ENCODE measurements around the gene ZNF77. TPM values are rescaled to one million over a fixed set of nuclear protein-coding genes. Genes with fewer than 3 reads are reported as not detected.
"Not testable (repeated sequence)": the region's sequence is repeated elsewhere in the genome, so short reads cannot be mapped to it uniquely, and the experiment has no call there.

Gene ZNF77
- total RNA-seq, 2 donors from 2014 or later, result 2.7 to 3.5 TPM

- ATAC-seq (no peak), DNase-seq (no peak)
- intact Hi-C loops (cut with DNase I), result loop anchor here in 1 of 2 donors (5.0 kb wide), 1 partner anchor 56 kb away; no protein-coding TSS in a partner anchor
Observed at GRCh38 chr19:2976609-2977000, 31.8 kb upstream of the ZNF77 start.

- intact Hi-C loops (cut with DNase I), result loop anchor here in 1 of 2 donors (5.0 kb wide), 1 partner anchor 58 kb away; no protein-coding TSS in a partner anchor
- ATAC-seq (peak; percentile 12 to 26), DNase-seq (peak; percentile 71)
Observed at GRCh38 chr19:2974342-2975041, 29.7 kb upstream of the ZNF77 start.

GRCh38 chr19:2973229-2973628 lies 28.5 kb upstream of the ZNF77 start:
- DNase-seq, result peak; percentile 62
- ATAC-seq, result peak in 1 of 2 donors; percentile 27
- intact Hi-C loops (cut with DNase I), result no loop called here

GRCh38 chr19:2970201-2970835 lies 25.5 kb upstream of the ZNF77 start:
- intact Hi-C loops (cut with DNase I), result no loop called here
- peak; percentile 51 for DNase-seq
- ATAC-seq, result peak; percentile 14 to 28

GRCh38 chr19:2969104-2969504 lies 24.3 kb upstream of the ZNF77 start:
- ATAC-seq (peak; percentile 53 to 62), DNase-seq (peak; percentile 73)
- intact Hi-C loops (cut with DNase I), result loop anchor here (5.0 to 10.0 kb wide), 2 partner anchors 136 to 138 kb away; no protein-coding TSS in a partner anchor

- intact Hi-C loops (cut with DNase I), result loop anchor here (5.0 to 10.0 kb wide), 2 partner anchors 137 to 139 kb away; no protein-coding TSS in a partner anchor
- ATAC-seq (no peak), DNase-seq (no peak)
Observed at GRCh38 chr19:2967972-2968371, 23.2 kb upstream of the ZNF77 start.

GRCh38 chr19:2964874-2965273 lies 20.1 kb upstream of the ZNF77 start:
- intact Hi-C loops (cut with DNase I), result loop anchor here (5.0 to 10.0 kb wide), 3 partner anchors 140 to 197 kb away; no protein-coding TSS in a partner anchor
- DNase-seq (no peak), ATAC-seq (no peak)

- intact Hi-C loops (cut with DNase I), result loop anchor here (2.0 to 10.0 kb wide), 3 partner anchors 141 to 199 kb away; no protein-coding TSS in a partner anchor
- DNase-seq, ATAC-seq: not testable (repeated sequence)
Observed at GRCh38 chr19:2963631-2964030, 18.9 kb upstream of the ZNF77 start.

- no peak for ATAC-seq
- intact Hi-C loops (cut with DNase I), result loop anchor here (2.0 to 10.0 kb wide), 3 partner anchors 142 to 200 kb away; no protein-coding TSS in a partner anchor
- no peak for DNase-seq
Observed at GRCh38 chr19:2963122-2963521, 18.4 kb upstream of the ZNF77 start.

GRCh38 chr19:2962018-2962670 lies 17.4 kb upstream of the ZNF77 start:
- DNase-seq, result no peak
- peak; percentile 75 to 94 for ATAC-seq
- intact Hi-C loops (cut with DNase I), result loop anchor here (2.0 to 10.0 kb wide), 3 partner anchors 143 to 201 kb away; no protein-coding TSS in a partner anchor

- intact Hi-C loops (cut with DNase I), result loop anchor here in 1 of 2 donors (5.0 to 10.0 kb wide), 2 partner anchors 145 to 202 kb away; no protein-coding TSS in a partner anchor
- no peak for DNase-seq
- ATAC-seq, result no peak
Observed at GRCh38 chr19:2960120-2960519, 15.3 kb upstream of the ZNF77 start.

GRCh38 chr19:2957160-2957559 lies 12.4 kb upstream of the ZNF77 start:
- intact Hi-C loops (cut with DNase I), result loop anchor here in 1 of 2 donors (10.0 kb wide), 1 partner anchor 118 kb away; no protein-coding TSS in a partner anchor

GRCh38 chr19:2952953-2953481 lies 8.2 kb upstream of the ZNF77 start:
- intact Hi-C loops (cut with DNase I), result loop anchor here in 1 of 2 donors (10.0 kb wide), 1 partner anchor 122 kb away; no protein-coding TSS in a partner anchor
- no peak for ATAC-seq
- no peak for DNase-seq

More at GRCh38 chr19:2957160-2957559, 12.4 kb upstream of the ZNF77 start:
- DNase-seq (no peak), ATAC-seq (no peak)

GRCh38 chr19:2950286-2951124 lies 5.7 kb upstream of the ZNF77 start:
- ATAC-seq (peak; percentile 98), DNase-seq (peak; percentile 100)
- intact Hi-C loops (cut with DNase I), result loop anchor here in 1 of 2 donors (10.0 kb wide), 1 partner anchor 124 kb away; no protein-coding TSS in a partner anchor

- intact Hi-C loops (cut with DNase I), result loop anchor here (10.0 kb wide), 2 partner anchors 65 to 125 kb away; no protein-coding TSS in a partner anchor
- ATAC-seq, result peak; percentile 12 to 35
Observed at GRCh38 chr19:2949939-2950285, 5.1 kb upstream of the ZNF77 start.

GRCh38 chr19:2945575-2946184 lies 909 bp upstream of the ZNF77 start:
- intact Hi-C loops (cut with DNase I), result loop anchor here in 1 of 2 donors (10.0 kb wide), 1 partner anchor 61 kb away; no protein-coding TSS in a partner anchor
- DNase-seq (no peak), ATAC-seq (no peak)

More at GRCh38 chr19:2949939-2950285, 5.1 kb upstream of the ZNF77 start:
- peak; percentile 84 for DNase-seq

GRCh38 chr19:2944403-2944774 lies 382 bp downstream of the ZNF77 start:
- DNase-seq (no peak), ATAC-seq (no peak)
- intact Hi-C loops (cut with DNase I), result loop anchor here in 1 of 2 donors (10.0 kb wide), 1 partner anchor 60 kb away; no protein-coding TSS in a partner anchor

All from left cardiac atrium (tissue), 4 donors.